Brain microvascular endothelial cell (primary cell): ENCODE results near the gene C1orf198.
"Not testable (repeated sequence)": the region's sequence is repeated elsewhere in the genome, so short reads cannot be mapped to it uniquely, and the experiment has no call there.

Source experiments
- DNase-seq: peaks from one replicate; pipeline ENCODE4 v3.0.0-alpha.2; 2020
- H3K27ac ChIP-seq: fragments of 250-450 bp; sonication (Bioruptor Pico); 2 replicates; pipeline ENCODE4 v1.5.1; 2020; ENCODE audit warnings: mild to moderate bottlenecking, moderate library complexity
- H3K27me3 ChIP-seq: fragments of 250-450 bp; sonication (Bioruptor Pico); replicated peaks from 2 replicates; pipeline ENCODE4 v1.5.1; 2020; ENCODE audit warnings: mild to moderate bottlenecking
- H3K36me3 ChIP-seq: fragments of 250-450 bp; sonication (Bioruptor Pico); replicated peaks from 2 replicates; pipeline ENCODE4 v1.5.1; 2020; ENCODE audit warnings: mild to moderate bottlenecking
- H3K4me3 ChIP-seq: 2 replicates; pipeline ENCODE4 v1.5.1; 2011; ENCODE audit warnings: low read depth, mild to moderate bottlenecking, control low read depth, low read length, moderate library complexity
- in situ Hi-C: cut with HindIII; loops from 2 replicates; pipeline ENCODE4 v1.10.0; 2017; ENCODE audit warnings: low sequenced_read_pairs, low pct_ligation_motif_present
- TF ChIP-seq, protein P1 (sequence below): IDR thresholded peaks from 2 replicates; pipeline ENCODE4 v1.5.1; 2011; ENCODE audit warnings: low read depth, mild to moderate bottlenecking, moderate library complexity, low read length, control low read depth, inconsistent platforms; ENCODE audit errors: missing control alignments

C1orf198 gene

GRCh38 chr1:230852959-230853358, 15.4 kb downstream of the C1orf198 start:
- TF ChIP-seq, protein P1, sequence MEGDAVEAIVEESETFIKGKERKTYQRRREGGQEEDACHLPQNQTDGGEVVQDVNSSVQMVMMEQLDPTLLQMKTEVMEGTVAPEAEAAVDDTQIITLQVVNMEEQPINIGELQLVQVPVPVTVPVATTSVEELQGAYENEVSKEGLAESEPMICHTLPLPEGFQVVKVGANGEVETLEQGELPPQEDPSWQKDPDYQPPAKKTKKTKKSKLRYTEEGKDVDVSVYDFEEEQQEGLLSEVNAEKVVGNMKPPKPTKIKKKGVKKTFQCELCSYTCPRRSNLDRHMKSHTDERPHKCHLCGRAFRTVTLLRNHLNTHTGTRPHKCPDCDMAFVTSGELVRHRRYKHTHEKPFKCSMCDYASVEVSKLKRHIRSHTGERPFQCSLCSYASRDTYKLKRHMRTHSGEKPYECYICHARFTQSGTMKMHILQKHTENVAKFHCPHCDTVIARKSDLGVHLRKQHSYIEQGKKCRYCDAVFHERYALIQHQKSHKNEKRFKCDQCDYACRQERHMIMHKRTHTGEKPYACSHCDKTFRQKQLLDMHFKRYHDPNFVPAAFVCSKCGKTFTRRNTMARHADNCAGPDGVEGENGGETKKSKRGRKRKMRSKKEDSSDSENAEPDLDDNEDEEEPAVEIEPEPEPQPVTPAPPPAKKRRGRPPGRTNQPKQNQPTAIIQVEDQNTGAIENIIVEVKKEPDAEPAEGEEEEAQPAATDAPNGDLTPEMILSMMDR: no peak
- Histone ChIP-seq H3K27ac (no peak overlapping the region), H3K36me3 (peaks cover 7% of the 10 kb centered on the region), H3K4me3 (no peak overlapping the region), H3K27me3 (no peaks in the 10 kb centered on the region)
- DNase-seq: no peak
- in situ Hi-C loops: no loop called here

DNA sequence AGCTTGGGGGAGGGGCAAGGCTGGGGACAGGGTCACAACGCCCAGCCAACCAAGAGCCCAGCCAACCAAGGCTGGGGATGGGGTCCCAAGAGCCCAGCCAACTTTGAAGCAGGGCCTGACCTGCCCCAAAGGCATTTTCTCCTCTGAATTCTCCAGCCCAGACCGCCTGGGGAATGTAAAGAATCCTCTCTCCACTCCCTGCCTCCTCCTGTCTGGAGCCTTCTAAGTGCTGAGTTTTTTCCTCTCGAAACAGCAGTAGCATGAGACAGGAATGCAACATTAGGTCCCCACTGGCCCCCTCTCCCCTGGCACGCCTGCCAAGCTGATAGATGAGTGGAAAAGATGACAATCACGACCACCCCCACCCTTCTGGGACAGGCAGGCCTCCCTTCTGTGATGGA, 17.0 kb downstream of the C1orf198 start:
- TF ChIP-seq, protein P1: no peak
- in situ Hi-C loops: no loop called here
- no peaks in the 10 kb centered on the region for H3K27me3 ChIP-seq
- peaks cover 7% of the 10 kb centered on the region for H3K36me3 ChIP-seq
- H3K27ac ChIP-seq: peak overlapping the region; percentile 42
- peak; percentile 61 for DNase-seq
- no peak overlapping the region for H3K4me3 ChIP-seq

- in situ Hi-C loops: no loop called here
- TF ChIP-seq, protein P1: no peak
- Histone ChIP-seq H3K4me3 (no peak overlapping the region), H3K27ac (peak overlapping the region; percentile 74), H3K27me3 (no peaks in the 10 kb centered on the region), H3K36me3 (peaks cover 7% of the 10 kb centered on the region)
- no peak for DNase-seq
Measured at GRCh38 chr1:230850547-230850946, 17.8 kb downstream of the C1orf198 start.

- no peaks in the 10 kb centered on the region for H3K27me3 ChIP-seq
- peak overlapping the region; percentile 74 for H3K27ac ChIP-seq
- H3K36me3 ChIP-seq: peaks cover 7% of the 10 kb centered on the region
- DNase-seq: peak; percentile 94
- H3K4me3 ChIP-seq: no peak overlapping the region
- TF ChIP-seq, protein P1: no peak
- in situ Hi-C loops: no loop called here
Measured at GRCh38 chr1:230849451-230850224, 18.7 kb downstream of the C1orf198 start.

DNA sequence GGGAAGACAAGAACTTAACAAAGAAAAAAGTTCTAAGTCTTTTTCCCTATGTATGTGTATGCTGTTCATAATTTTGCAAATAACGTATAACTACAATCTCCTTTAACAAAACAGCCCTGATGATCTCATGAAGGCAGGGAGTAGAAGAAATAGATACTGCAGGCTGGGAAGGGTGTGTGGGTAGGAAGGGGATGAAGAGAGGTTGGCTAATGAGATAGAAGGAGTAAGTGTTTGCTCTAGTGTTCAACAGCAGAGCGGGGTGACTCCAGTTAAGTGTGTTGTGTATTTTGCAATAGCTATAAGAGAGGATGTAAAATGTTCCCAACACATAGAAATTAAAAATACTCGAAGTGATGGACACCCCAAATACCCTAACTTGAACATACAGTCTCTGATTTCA, 20.1 kb downstream of the C1orf198 start:
- H3K27ac ChIP-seq: no peak overlapping the region
- H3K36me3 ChIP-seq: peaks cover 10% of the 10 kb centered on the region
- TF ChIP-seq, protein P1: no peak
- H3K27me3 ChIP-seq: no peaks in the 10 kb centered on the region
- H3K4me3 ChIP-seq: no peak overlapping the region
- in situ Hi-C loops: no loop called here
- no peak for DNase-seq

DNA sequence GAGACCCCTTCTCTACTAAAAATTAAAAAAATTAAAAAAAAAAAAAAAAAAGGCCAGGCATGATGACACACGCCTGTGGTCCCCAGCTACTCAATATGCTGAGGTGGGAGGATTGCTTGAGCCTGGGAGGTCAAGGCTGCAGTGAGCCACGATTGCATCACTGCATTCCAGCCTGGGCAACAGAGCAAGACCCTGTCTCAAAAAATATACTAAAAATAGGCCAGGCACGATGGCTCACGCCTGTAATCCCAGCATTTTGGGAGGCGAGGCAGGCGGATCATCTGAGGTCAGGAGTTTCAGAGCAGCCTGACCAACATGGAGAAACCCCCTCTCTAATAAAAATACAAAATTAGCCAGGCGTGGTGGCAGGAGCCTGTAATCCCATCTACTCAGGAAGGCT, 23.1 kb downstream of the C1orf198 start:
- DNase-seq, H3K27ac ChIP-seq, in situ Hi-C loops, H3K4me3 ChIP-seq, H3K27me3 ChIP-seq: not testable (repeated sequence)
- H3K36me3 ChIP-seq: peaks cover 14% of the 10 kb centered on the region
